HG02973 (cell line): Measurements from ENCODE around the gene PRM3.

Source experiments
- ATAC-seq: cut with Tn5 transposase; IDR thresholded peaks from one replicate; pipeline ENCODE4 v1.9.1; 2021; ENCODE audit warnings: moderate library complexity; ENCODE audit not compliant: unreplicated experiment

Gene PRM3

GRCh38 chr16:11259655-11260595 lies 13.5 kb downstream of the PRM3 start:
- ATAC-seq, result no peak

GRCh38 chr16:11258553-11259492 lies 14.6 kb downstream of the PRM3 start:
- ATAC-seq, result no peak

GRCh38 chr16:11257131-11257938 lies 16.1 kb downstream of the PRM3 start:
- no peak for ATAC-seq

DNA sequence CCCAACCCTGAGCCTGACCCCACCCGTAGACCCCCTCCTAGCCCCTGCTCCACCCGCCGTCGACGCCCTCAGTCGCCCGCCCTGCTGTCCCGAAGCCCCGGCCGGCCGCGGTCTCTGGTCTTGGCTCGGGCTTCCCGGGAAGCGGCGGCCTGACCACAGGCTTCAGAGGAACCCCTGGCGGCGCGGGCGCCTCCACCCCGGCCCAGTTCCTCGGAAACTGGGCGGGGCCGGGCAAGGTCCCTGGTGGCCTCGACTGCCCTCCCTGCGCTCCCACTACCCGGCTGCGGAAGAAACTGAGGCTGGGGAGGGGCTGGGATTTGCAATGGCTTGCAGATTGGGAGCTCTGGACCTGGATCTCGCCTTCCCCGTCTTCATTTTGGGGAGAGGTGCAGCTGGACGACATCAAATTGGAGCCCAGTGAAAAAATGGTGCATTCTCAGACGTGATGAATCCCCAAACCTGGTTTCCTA lies 16.7 kb downstream of the PRM3 start:
- no peak for ATAC-seq

- ATAC-seq, result peak; percentile 42
Measured at GRCh38 chr16:11255737-11256660, 17.4 kb downstream of the PRM3 start, which contains the start of gene SOCS1. SOCS1 (minus strand) TSS chr16:11256204; CDS start chr16:11255478, 726 bp downstream.

DNA sequence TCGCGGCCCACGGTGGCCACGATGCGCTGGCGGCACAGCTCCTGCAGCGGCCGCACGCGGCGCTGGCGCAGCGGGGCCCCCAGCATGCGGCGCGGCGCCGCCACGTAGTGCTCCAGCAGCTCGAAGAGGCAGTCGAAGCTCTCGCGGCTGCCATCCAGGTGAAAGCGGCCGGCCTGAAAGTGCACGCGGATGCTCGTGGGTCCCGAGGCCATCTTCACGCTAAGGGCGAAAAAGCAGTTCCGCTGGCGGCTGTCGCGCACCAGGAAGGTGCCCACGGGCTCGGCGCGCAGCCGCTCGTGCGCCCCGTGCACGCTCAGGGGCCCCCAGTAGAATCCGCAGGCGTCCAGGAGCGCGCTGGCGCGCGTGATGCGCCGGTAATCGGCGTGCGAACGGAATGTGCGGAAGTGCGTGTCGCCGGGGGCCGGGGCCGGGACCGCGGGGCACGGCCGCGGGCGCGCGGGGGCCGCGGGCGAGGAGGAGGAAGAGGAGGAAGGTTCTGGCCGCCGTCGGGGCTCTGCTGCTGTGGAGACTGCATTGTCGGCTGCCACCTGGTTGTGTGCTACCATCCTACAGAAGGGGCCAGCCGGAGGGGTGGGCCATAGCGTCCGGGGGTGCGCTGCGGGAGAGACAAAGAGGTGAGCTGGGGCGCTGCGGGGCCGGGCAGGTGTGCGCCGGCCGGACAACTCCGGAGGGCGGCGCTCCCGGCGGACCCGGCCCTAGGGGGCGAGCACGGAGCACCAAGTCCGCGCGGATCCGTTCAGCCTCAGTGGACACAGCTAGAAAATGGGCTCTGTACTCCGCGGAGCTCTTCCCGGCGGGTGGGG lies 18.3 kb downstream of the PRM3 start:
- no peak for ATAC-seq

GRCh38 chr16:11253995-11254912 lies 19.2 kb downstream of the PRM3 start:
- no peak for ATAC-seq

DNA sequence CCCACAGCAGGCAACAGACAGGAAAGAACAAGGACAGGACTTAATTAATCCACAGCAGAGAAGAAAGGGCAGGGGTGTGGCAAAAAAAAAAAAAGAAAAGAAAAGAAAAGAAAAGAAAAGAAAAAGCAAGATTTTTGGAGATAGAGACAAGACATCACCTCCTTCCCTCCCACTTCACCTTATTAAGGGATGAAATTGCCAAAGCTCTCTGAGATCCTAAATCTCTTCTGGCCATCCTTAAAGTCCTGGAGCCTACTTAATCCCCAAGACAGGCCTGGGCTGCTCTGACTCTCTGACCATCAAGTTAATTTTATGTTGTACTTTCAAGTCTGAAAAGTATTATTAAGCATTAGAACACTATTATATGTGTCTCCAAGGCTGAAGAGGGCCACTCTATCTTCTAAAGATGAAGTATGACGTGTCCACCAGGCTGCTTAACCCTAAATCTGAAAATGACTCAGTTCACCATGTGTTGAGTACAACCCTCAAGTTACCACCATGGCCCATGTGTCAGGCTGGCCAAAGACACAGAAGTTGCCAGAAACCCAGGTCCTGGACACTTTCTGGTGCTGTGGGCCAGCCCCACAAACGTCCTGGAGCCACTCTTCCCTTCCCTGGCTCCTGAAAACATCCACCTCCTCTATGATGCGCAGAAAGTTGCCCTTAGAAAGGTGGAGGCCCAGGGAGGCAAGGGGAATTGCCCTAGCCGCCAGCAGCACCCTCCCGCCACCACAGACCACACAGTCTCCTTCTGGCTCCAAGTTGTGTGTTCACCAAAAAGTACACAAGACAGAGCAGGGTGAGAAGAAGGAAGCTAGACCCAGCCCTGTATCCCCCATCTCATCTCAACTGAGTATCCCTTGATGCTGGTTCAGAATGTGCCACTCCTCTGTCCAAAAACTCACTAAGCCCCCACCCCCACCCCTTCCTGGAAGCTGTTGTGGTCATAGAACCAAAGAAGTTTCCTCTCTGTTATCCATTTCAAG lies 20.1 kb downstream of the PRM3 start:
- ATAC-seq, result no peak

GRCh38 chr16:11252482-11252931 lies 20.9 kb downstream of the PRM3 start:
- no peak for ATAC-seq

DNA sequence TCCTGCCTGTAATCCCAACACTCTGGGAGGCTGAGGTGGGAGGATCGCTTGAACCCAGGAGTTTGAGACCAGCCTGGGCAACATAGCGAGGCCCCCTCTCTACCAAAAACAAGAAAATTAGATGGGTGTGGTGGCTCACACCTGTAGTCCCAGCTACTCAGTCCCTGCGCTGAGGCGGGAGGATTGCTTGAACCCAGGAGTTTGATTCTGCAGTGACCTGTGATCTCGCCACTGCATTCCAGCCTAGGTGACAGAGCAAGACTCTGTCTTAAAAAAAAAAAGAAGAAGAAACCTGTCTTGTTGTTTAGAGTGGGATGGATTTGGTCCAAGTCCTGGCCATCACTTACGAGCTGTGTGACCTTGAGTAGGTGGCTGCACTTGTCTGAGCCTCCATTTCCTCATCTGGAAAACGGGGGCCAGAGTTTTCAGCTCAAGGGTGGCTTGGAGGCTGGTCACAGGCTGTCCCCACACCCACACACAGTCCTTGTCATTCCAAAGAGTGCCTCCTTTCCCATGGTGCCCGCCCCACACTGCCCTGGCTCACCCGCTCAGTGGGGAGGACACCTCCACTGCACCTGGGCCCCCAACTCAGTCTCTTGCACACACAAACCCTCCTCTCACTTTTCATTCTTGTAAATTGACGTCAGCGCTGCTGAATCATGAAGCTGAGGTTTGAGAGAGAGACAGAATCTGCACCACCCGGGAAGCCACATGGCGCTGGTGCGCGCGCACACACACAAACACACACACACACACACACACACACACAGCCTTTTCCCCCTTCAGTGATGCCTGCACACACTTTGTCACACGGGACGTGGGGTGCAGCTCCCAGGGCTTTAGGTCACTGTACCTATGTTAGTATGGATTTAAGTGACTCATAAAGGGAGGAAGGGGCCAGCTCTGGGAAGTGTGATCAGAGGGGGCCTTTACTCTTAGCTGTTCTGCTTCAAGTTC lies 21.6 kb downstream of the PRM3 start:
- ATAC-seq, result no peak

DNA sequence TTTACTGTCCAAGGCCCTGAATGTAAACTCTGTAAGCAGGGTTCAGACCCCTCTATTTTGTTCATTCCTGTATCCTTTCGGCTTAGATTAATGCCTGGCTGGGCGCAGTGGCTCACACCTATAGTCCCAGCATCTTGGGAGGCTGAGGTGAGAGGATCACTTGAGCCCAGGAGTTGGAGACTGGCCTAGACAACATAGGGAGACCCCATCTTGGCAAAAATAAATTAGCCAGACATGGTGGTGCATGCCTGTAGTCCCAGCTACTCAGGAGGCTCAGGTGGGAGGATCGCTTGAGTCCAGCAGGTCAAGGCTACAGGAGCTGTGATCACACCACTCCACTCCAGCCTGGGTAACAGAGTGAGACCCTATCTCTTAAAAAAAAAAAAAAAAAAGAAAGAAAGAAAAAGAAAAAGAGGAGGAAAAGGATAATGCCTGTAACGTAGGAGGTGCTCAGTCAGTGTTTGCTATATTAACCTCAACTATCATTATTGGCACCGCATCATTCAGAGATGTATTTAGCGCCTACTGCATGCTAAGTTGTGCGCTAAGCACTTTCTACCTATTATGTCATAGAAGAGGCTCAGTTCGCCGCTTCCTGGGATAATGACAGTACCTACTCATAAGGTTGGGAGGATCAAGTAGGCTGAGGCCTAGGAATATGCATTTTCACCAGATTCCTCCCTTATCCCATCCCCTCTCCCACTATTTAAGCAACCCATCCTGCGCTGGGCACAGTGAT lies 22.5 kb downstream of the PRM3 start:
- ATAC-seq, result no peak

DNA sequence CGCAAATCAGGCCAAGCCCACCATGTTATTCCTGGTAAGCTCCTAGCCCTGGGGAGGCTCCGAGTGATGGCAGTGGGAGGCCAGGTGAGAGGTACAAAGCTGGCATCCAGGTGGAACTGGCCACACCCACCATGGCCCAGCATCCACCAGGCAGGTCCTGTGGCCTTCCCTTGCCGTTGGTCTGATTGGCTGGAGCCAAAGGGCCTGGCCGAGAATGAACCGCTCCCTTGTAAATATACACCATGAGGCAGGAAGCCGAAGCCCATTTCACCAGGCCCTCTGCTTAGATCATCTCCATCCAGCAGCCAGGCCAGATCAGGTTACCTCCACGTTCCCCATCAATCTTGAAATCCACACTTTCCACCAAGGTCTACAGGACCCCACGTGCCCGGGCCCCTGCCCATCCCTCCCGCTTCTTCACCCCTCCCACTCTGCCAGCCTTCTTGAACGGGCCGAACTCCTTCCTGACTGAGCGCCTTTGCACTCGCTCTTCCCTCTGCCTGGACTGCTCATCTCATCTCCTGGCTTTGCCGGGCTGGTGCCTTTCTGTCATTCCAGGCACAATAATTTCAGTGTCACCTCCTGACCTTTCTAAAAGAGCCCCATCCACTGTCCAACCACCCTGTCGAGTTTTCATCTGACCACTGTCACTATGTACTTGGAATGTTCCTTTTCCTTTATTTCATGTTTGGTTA lies 23.2 kb downstream of the PRM3 start:
- ATAC-seq, result no peak

DNA sequence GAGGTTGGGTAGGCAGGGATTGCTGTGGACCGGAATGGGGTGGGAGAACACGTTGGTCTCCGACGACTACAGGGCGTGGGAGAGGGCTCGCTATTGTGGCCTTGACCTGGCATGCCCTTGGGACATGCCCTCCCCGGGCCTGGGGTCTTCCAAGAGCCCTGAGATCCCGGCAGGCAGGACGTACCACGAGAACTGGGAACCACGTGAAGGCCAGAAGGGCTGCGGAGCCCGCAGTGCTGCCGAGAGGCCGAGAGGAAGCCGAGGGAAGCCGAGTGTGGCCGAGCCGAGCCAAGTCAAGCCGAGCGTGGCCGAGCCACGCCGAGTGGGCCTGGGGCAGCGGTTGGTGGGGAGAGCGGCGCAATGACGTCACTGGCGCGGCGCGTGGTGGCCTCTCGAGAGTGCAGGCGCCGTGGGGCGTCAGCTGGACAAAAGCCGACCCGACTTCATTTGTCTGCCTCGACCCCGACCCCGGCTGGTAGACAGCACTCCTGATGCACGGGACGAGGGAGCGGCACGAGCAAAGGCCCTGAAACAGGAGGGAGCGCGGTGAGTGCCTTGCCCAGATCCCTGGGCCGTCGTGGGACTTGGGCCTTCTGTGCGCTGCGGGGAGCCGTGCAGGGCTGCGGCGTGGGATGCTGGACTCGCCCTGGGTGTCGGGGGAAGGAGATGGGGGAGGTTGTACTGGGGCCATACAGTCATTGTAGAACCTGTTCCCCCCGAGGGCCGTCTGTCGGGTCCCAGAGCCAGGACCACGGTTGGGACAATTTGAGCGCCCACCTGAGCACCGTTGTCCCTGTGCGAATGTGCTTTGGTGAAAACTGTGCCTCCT lies 24.0 kb downstream of the PRM3 start:
- ATAC-seq, result no peak
